Activated CD8-positive, alpha-beta memory T cell treated with anti-CD3 and anti-CD28 coated beads, Interleukin-2, amount 10 ng/mL, durations not matched to agents 7 days and 5 days (primary cell): Measurements from ENCODE around the gene CD48. TPM values are rescaled to one million over a fixed set of nuclear protein-coding genes. Genes with fewer than 3 reads are reported as not detected.

Experiments used
- ATAC-seq: fragments of 150-1000 bp; cut with Tn5 transposase; one replicate; pipeline ENCODE4 v1.10.0; 2021; ENCODE audit warnings: moderate library complexity
- CTCF ChIA-PET: fragments of 350-600 bp; sonication (Branson Sonifier 250); formaldehyde crosslinking; loops from one replicate; lab custom pipeline; 2021; ENCODE audit warnings: antibody characterized with exemption; lab: Charles Lee
- DNase-seq: peaks from one replicate; pipeline ENCODE4 v3.0.0-alpha.2; 2020
- H3K27ac Mint-ChIP-seq: one replicate; pipeline ENCODE4 v1.8.0; 2021; ENCODE audit warnings: mild to moderate bottlenecking, mixed read lengths
- H3K27me3 Mint-ChIP-seq: one replicate; pipeline ENCODE4 v1.8.0; 2021; ENCODE audit warnings: mixed read lengths
- H3K36me3 Mint-ChIP-seq: one replicate; pipeline ENCODE4 v1.8.0; 2021; ENCODE audit warnings: mild to moderate bottlenecking, mixed read lengths
- H3K4me1 Mint-ChIP-seq: one replicate; pipeline ENCODE4 v1.8.0; 2021; ENCODE audit warnings: mixed read lengths
- H3K4me3 Mint-ChIP-seq: one replicate; pipeline ENCODE4 v1.8.0; 2021; ENCODE audit warnings: mild to moderate bottlenecking, moderate library complexity, mixed read lengths
- H3K9me3 Mint-ChIP-seq: one replicate; pipeline ENCODE4 v1.8.0; 2022; ENCODE audit warnings: low read depth, mixed read lengths
- total RNA-seq, 2 experiments: library from RNA; stranded (reverse); gene quantifications; one replicate each; pipeline ENCODE4 v1.2.3, GENCODE V29; 2021

Gene CD48
- total RNA-seq: 100 to 1,000 TPM; 304 to 332 TPM

GRCh38 chr1:160711602-160712311 lies at the start of gene CD48:
CD48 (minus strand) TSS chr1:160711822; CDS start chr1:160711763, 59 bp downstream.
- no peak within 1 kb of the TSS for H3K27ac Mint-ChIP-seq
- H3K4me1 Mint-ChIP-seq: peaks cover 27% of the 10 kb centered on the region
- H3K36me3 Mint-ChIP-seq: no peaks in the 10 kb centered on the region
- H3K9me3 Mint-ChIP-seq: no peaks in the 10 kb centered on the region
- H3K27me3 Mint-ChIP-seq: no peaks in the 10 kb centered on the region
- CTCF ChIA-PET: interaction anchor here (0.8 to 6.4 kb wide), 14 partner anchors 13 to 125 kb away, joined by 3 to 79 read pairs (median 6); no protein-coding TSS in a partner anchor
- H3K4me3 Mint-ChIP-seq: no peak within 1 kb of the TSS
- DNase-seq (peak; percentile 79), ATAC-seq (peak; percentile 48)

- DNase-seq (no peak), ATAC-seq (no peak)
- Mint-ChIP-seq H3K27ac (no peak overlapping the region), H3K36me3 (peaks cover 20% of the 10 kb centered on the region), H3K27me3 (no peaks in the 10 kb centered on the region), H3K4me1 (peaks cover 37% of the 10 kb centered on the region), H3K4me3 (no peak overlapping the region), H3K9me3 (peaks cover 4% of the 10 kb centered on the region)
- CTCF ChIA-PET: interaction anchor here (1.4 to 11.4 kb wide), 3 partner anchors 15 to 36 kb away, joined by 3 to 292 read pairs (median 6); partner anchors contain the start of gene SLAMF7
Observed at GRCh38 chr1:160761046-160761445, 49.4 kb upstream of the CD48 start.

GRCh38 chr1:160759740-160760139 lies 48.1 kb upstream of the CD48 start:
- Mint-ChIP-seq H3K27me3 (no peaks in the 10 kb centered on the region), H3K9me3 (peaks cover 4% of the 10 kb centered on the region), H3K4me1 (peaks cover 46% of the 10 kb centered on the region), H3K36me3 (peaks cover 20% of the 10 kb centered on the region), H3K27ac (no peak overlapping the region), H3K4me3 (no peak overlapping the region)
- ATAC-seq (no peak), DNase-seq (no peak)
- CTCF ChIA-PET: interaction anchor here (0.6 to 2.5 kb wide), 6 partner anchors 10 to 84 kb away, joined by 3 to 6 read pairs (median 3); no protein-coding TSS in a partner anchor

- no peak overlapping the region for H3K27ac Mint-ChIP-seq
- no peak overlapping the region for H3K4me3 Mint-ChIP-seq
- H3K27me3 Mint-ChIP-seq: no peaks in the 10 kb centered on the region
- CTCF ChIA-PET: interaction anchor here (1.0 to 2.5 kb wide), 4 partner anchors 10 to 77 kb away, joined by 3 to 6 read pairs (median 3); no protein-coding TSS in a partner anchor
- H3K9me3 Mint-ChIP-seq: peaks cover 4% of the 10 kb centered on the region
- ATAC-seq: no peak
- peaks cover 31% of the 10 kb centered on the region for H3K36me3 Mint-ChIP-seq
- no peak for DNase-seq
- peaks cover 52% of the 10 kb centered on the region for H3K4me1 Mint-ChIP-seq
Observed at GRCh38 chr1:160758521-160758920, 46.9 kb upstream of the CD48 start.

- Mint-ChIP-seq H3K27ac (peak overlapping the region; percentile 94), H3K4me3 (peak overlapping the region; percentile 4), H3K27me3 (no peaks in the 10 kb centered on the region), H3K9me3 (peaks cover 4% of the 10 kb centered on the region), H3K4me1 (peaks cover 59% of the 10 kb centered on the region), H3K36me3 (peaks cover 48% of the 10 kb centered on the region)
- ATAC-seq: peak; percentile 29
- no peak for DNase-seq
- CTCF ChIA-PET: interaction anchor here (1.0 to 2.7 kb wide), 9 partner anchors 9 to 34 kb away, joined by 3 to 35 read pairs (median 12); partner anchors contain the start of gene SLAMF7
Observed at GRCh38 chr1:160756849-160757201, 45.2 kb upstream of the CD48 start.

- Mint-ChIP-seq H3K4me1 (peaks cover 61% of the 10 kb centered on the region), H3K4me3 (peak overlapping the region; percentile 25), H3K27ac (peak overlapping the region; percentile 94), H3K9me3 (peaks cover 2% of the 10 kb centered on the region), H3K36me3 (peaks cover 49% of the 10 kb centered on the region), H3K27me3 (no peaks in the 10 kb centered on the region)
- CTCF ChIA-PET: interaction anchor here (0.8 to 2.7 kb wide), 16 partner anchors 8 to 81 kb away, joined by 3 to 35 read pairs (median 7); partner anchors contain the start of genes CD48 and SLAMF7
- DNase-seq: peak; percentile 84
- peak; percentile 83 for ATAC-seq
Observed at GRCh38 chr1:160755911-160756848, 44.6 kb upstream of the CD48 start.

- Mint-ChIP-seq H3K36me3 (peaks cover 53% of the 10 kb centered on the region), H3K27ac (peak overlapping the region; percentile 94), H3K9me3 (no peaks in the 10 kb centered on the region), H3K4me3 (no peak overlapping the region), H3K4me1 (peaks cover 66% of the 10 kb centered on the region), H3K27me3 (no peaks in the 10 kb centered on the region)
- CTCF ChIA-PET: interaction anchor here (0.8 to 2.7 kb wide), 15 partner anchors 8 to 80 kb away, joined by 3 to 35 read pairs (median 7); partner anchors contain the start of gene CD48
- DNase-seq (no peak), ATAC-seq (no peak)
Observed at GRCh38 chr1:160755461-160755860, 43.8 kb upstream of the CD48 start.

GRCh38 chr1:160753594-160753993 lies 42.0 kb upstream of the CD48 start:
- H3K4me3 Mint-ChIP-seq: no peak overlapping the region
- DNase-seq (no peak), ATAC-seq (no peak)
- H3K9me3 Mint-ChIP-seq: no peaks in the 10 kb centered on the region
- H3K27ac Mint-ChIP-seq: no peak overlapping the region
- CTCF ChIA-PET: interaction anchor here (1.4 to 1.5 kb wide), 2 partner anchors 9 to 14 kb away, joined by 5 read pairs; no protein-coding TSS in a partner anchor
- H3K27me3 Mint-ChIP-seq: no peaks in the 10 kb centered on the region
- peaks cover 75% of the 10 kb centered on the region for H3K4me1 Mint-ChIP-seq
- H3K36me3 Mint-ChIP-seq: peaks cover 65% of the 10 kb centered on the region

GRCh38 chr1:160752924-160753323 lies 41.3 kb upstream of the CD48 start:
- Mint-ChIP-seq H3K36me3 (peaks cover 72% of the 10 kb centered on the region), H3K4me3 (no peak overlapping the region), H3K27me3 (no peaks in the 10 kb centered on the region), H3K9me3 (no peaks in the 10 kb centered on the region), H3K27ac (no peak overlapping the region), H3K4me1 (peaks cover 80% of the 10 kb centered on the region)
- ATAC-seq: no peak
- CTCF ChIA-PET: interaction anchor here (1.0 to 1.7 kb wide), 5 partner anchors 9 to 124 kb away, joined by 4 to 5 read pairs (median 4); partner anchors contain the start of gene SLAMF7
- DNase-seq: no peak

GRCh38 chr1:160752406-160752805 lies 40.8 kb upstream of the CD48 start:
- Mint-ChIP-seq H3K9me3 (no peaks in the 10 kb centered on the region), H3K27me3 (no peaks in the 10 kb centered on the region), H3K4me3 (no peak overlapping the region), H3K36me3 (peaks cover 74% of the 10 kb centered on the region), H3K27ac (peak overlapping the region; percentile 81), H3K4me1 (peaks cover 81% of the 10 kb centered on the region)
- DNase-seq (no peak), ATAC-seq (no peak)
- CTCF ChIA-PET: interaction anchor here (1.0 to 1.7 kb wide), 5 partner anchors 13 to 125 kb away, joined by 4 read pairs; partner anchors contain the start of gene SLAMF7

- CTCF ChIA-PET: interaction anchor here (3.7 kb wide), 1 partner anchor 18 kb away, joined by 32 read pairs; no protein-coding TSS in a partner anchor
- DNase-seq (no peak), ATAC-seq (no peak)
- Mint-ChIP-seq H3K4me3 (no peak overlapping the region), H3K27me3 (no peaks in the 10 kb centered on the region), H3K9me3 (no peaks in the 10 kb centered on the region), H3K4me1 (peaks cover 80% of the 10 kb centered on the region), H3K36me3 (peaks cover 74% of the 10 kb centered on the region), H3K27ac (peak overlapping the region; percentile 82)
Observed at GRCh38 chr1:160750608-160751007, 39.0 kb upstream of the CD48 start.

- Mint-ChIP-seq H3K9me3 (no peaks in the 10 kb centered on the region), H3K27me3 (no peaks in the 10 kb centered on the region), H3K27ac (peak overlapping the region; percentile 0), H3K4me1 (peaks cover 87% of the 10 kb centered on the region), H3K36me3 (peaks cover 76% of the 10 kb centered on the region), H3K4me3 (no peak overlapping the region)
- CTCF ChIA-PET: interaction anchor here (0.8 to 7.6 kb wide), 13 partner anchors 7 to 242 kb away, joined by 3 to 70 read pairs (median 4); partner anchors contain the start of gene SLAMF7
- DNase-seq (no peak), ATAC-seq (no peak)
Observed at GRCh38 chr1:160748878-160749269, 37.3 kb upstream of the CD48 start.
